HG03442 (cell line): ENCODE results near the gene FCAMR.

Experiments
- ATAC-seq: cut with Tn5 transposase; IDR thresholded peaks from one replicate; pipeline ENCODE4 v1.9.1; 2021; ENCODE audit warnings: mild to moderate bottlenecking, moderate library complexity; ENCODE audit not compliant: unreplicated experiment

Gene FCAMR

GRCh38 chr1:207000651-207001291 is 30.5 kb upstream of the FCAMR start:
- no peak for ATAC-seq

GRCh38 chr1:206998816-206999215 is 28.6 kb upstream of the FCAMR start:
- ATAC-seq, result no peak

DNA sequence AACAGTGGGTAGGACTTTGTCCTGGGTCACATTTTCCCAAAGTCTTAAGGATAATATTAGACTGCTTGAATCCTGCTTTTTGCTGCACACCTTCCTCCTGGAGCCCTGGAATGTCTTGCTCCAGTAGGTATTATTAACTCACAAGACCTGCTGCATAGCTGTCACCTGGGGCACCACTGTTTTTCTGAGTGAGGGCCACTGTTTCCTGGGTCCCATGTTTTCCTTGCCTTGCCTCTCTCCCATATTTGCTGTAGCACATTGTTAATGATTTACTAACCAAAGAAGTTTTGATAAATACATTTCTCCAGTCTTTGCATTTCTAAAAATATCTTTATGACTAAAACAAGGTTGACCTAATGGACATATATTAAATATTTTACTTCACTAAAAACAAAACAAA is 22.5 kb upstream of the FCAMR start:
- ATAC-seq, result no peak

- no peak for ATAC-seq
These were observed 17.6 kb upstream of the FCAMR start for GRCh38 chr1:206987873-206988272.

DNA sequence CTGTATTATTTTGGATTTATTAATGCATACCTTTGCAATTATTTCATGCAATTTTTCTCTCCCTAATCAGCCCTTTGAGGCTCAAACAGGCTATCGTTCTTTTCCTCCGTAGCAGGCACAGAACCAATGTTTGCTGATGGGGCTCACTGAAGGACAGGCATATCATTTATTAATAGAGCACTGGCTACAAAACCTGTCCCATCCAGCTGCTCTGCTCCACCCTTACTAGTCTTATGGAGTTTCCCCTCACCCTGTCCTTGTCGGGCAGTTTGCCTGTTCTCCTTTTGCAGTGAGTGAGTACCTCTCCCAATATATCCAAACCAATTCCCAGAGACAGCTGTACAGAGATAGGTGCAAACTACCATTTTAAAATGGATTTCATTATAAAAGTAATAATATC is 16.6 kb upstream of the FCAMR start:
- no peak for ATAC-seq

- ATAC-seq, result no peak
These were observed 16.1 kb upstream of the FCAMR start for GRCh38 chr1:206986402-206986801.

DNA sequence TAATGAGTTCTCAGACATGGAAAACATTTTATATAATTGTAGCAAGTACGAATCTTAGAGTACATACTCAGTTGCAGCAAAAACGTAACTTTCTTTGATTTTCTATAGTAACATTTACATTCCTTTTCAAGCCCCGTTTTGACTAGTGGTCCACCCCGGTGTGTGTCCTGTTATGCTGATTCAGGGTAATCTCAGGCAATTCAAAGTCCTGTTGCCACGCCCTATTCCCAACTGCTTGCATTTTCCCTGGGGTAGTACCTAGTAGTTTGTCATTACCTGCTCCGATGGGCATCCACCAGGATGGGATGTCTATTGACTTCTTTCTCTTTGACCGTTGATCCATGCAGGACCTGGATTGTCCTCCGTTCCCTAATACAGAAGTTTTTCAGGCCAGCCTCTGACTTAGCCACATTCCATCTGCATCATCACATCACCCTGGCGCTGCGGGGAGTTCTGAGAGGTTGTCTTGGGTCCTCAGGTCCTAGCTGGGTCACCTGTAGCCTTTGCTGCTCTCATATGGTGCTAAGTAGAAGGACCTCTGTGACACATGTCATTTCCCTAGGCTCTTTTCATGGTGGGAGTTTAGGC is 15.0 kb upstream of the FCAMR start:
- no peak for ATAC-seq

DNA sequence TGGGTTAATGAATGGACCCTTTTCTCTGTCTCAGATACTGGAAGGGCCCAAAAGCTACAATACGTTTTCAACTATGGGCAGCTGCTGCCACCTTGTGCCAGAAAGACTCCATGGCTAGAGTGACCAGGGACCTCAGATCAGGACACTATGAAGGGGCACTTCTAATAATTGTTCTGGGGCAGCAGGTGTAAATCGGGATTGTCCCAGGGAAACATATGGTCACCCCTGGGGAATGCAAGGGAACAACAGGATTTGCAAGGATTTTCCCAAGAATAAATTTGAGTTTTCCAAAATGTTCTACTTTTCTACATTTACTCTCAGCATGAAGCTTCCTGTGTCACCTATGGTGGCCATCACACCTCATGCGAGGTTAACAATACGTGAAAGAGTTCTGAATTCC is 12.0 kb upstream of the FCAMR start:
- ATAC-seq, result peak; percentile 57

- ATAC-seq, result no peak
These were observed 9.3 kb upstream of the FCAMR start for GRCh38 chr1:206979379-206980043.

GRCh38 chr1:206978259-206978658 is 8.0 kb upstream of the FCAMR start:
- ATAC-seq, result no peak

GRCh38 chr1:206975306-206975705 is 5.0 kb upstream of the FCAMR start:
- ATAC-seq, result no peak

- no peak for ATAC-seq
These were observed 3.9 kb upstream of the FCAMR start for GRCh38 chr1:206974140-206974539.

GRCh38 chr1:206972728-206973127 is 2.5 kb upstream of the FCAMR start:
- ATAC-seq, result no peak

DNA sequence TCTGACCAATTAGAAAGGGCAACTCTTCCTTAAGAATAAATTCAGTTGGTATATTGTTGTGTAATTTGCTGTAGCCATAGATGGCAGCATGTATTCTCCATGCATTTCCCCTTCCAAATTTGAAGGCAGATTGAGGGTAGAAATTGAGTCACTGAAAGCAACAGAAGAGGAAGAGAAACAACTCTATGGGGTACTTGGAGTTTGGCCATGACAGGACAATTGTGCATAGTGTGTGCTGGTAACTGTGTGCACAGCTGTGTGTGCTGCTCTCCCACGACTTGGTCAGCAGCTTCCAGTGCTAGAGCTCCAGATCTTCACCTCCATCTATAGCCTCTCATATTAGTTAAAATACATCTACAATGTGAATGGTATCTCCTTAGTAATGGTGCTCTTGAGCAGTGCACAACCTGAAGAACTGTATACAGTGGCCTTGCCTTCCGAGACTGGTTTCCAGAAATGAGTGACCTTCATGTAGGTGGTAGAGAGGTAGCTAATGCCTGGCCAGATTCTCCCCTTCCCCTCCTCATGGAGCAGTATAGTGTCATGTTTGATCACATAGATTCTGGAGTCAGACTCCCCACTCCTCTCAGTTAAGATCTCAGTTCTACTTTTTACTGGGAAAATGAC is 882 bp upstream of the FCAMR start:
- peak; percentile 56 for ATAC-seq

GRCh38 chr1:206969090-206969489 is 1.2 kb downstream of the FCAMR start:
- ATAC-seq, result no peak

DNA sequence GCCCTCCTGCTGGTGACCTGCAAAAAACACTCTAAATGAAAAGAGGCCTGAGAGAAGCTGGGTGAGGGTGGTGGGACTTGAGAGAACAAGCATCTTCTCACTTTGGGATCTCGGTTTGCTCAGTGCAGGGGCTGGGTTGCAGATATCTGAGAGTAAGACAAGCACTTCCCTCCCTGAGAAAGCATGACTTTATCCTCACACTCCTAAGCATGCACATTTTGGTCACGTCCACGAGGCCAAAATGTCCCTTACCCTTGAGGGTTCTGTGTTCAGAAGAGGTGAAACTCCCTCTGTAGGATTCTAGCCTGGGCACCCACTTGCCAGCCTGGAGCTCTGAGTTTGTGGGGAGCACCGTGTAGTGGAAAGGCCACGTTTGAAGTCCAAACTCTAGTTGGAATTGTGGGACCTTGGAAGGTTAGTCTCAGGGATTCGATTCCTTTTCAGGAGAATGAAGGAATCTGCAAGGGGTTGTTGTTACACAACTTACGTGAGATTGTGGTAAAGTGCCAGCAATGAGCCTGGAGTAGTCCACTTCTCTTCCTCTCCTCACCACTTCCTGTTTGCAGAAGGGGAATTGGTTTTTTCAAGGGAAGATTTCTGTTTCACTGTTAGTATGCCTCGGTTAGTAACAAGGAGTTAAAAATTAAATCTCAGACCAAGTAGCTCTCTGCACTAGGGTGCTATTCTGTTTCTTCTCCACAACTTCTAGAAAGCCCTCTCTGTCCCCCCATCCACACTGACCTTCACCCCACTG is 3.0 kb downstream of the FCAMR start:
- peak; percentile 42 for ATAC-seq

- no peak for ATAC-seq
These were observed 4.5 kb downstream of the FCAMR start for GRCh38 chr1:206965781-206966180.

- ATAC-seq, result no peak
These were observed 6.5 kb downstream of the FCAMR start for GRCh38 chr1:206963740-206964139.

DNA sequence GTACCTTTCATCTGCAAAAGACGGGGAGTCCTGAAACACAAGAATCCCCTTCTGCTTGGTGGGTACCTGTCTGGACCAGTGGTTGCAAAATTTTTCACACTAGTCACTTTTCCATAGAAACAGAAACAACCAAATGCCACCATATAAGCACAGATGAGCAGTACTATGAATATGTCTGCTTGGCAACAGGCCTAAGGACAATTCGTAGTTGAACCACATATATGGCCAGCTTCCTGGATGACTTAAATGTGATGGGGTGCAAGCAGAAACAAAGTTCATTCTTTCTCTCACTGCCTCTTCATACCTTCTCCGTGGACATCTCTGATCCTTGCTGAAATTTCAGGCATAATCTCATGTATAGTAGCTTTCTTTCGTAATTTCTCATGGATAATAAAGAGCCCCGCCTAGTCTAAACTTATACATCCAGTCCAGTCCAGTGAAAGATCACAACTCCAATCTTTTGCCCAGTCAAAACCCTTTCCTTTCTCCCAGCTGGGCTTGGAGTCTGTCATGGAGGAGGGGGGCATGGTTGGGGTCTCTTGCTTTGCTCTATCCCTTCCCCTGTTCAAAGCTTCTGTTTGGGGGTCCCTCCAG is 7.0 kb downstream of the FCAMR start:
- ATAC-seq, result no peak

DNA sequence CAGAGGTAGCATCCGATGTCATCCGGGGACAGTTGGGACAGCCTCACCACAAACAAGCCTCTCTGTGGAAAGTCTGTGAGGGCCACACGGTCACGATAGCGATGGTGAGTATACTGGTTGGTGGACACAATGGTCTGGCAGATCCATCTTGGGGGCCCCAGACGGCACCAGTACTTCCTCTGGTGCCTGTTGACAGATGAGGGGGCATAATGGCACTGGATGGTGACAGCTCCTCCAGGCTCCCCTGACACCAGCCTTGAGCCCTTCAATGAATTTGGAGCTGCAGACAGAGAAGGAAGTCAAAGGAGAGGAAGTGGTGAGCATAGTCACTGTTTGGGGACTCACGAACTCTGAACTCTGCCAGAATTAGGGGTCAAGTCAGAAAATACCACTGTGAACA is 8.0 kb downstream of the FCAMR start:
- ATAC-seq, result no peak

GRCh38 chr1:206961668-206962067 is 8.6 kb downstream of the FCAMR start:
- no peak for ATAC-seq
